Measurements from ENCODE around the gene TMPRSS6.

TMPRSS6 gene

GRCh38 chr22:37062702-37063381, 46.7 kb downstream of the TMPRSS6 start:
- no peak for DNase-seq

DNA sequence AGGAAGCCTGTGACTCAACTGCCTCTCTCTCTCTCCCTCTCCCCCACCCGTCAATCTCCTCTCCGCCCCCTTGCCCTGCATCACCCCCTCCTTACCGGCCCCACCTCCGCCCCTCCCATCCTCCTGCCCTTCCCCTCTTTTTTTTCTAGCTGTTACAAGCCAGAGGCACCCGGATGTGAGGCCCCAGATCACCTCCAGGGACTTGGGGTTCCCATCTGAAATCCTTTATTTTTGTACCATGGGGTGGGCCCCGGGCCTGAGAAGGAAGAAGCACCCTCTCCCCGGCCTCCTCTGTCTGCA, 47.2 kb downstream of the TMPRSS6 start:
- DNase-seq = no peak

DNA sequence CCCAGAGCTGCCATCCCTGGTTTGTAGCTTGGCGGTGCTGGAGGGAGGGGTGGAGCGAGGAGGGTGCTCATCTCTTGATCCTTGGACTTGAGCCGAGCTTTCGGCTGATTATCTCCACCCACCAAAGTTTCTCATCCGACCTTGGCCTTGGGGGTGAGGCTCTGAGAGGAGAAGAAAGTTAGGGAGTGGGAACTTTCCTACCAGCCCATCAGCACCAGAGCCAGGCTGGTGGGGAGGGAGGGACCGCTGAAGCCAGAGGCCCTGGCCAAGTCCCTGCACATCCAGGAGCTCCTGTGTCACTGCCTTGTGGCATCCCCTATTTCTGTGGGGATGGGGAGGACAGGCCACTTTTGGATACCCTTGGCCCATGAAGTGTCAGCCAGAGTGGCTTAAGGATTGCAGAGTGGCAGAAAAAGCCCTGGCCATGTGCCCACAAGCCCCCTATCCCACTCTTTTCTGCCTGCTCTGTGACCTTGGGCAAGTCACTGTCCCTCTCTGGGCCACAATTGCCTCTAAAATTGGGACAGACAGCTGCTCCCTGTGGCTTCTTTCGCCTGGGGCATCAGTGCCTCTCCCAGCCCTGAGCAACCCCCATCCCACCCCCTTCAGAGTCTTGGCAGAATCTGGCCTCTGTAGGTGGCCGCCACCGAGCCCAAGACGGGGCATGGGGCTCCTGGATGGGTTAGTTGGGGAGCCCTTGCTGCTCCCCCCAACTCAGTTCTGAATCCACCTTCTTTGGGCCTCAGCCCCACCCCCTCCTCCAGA, 47.7 kb downstream of the TMPRSS6 start:
- no peak for DNase-seq

DNA sequence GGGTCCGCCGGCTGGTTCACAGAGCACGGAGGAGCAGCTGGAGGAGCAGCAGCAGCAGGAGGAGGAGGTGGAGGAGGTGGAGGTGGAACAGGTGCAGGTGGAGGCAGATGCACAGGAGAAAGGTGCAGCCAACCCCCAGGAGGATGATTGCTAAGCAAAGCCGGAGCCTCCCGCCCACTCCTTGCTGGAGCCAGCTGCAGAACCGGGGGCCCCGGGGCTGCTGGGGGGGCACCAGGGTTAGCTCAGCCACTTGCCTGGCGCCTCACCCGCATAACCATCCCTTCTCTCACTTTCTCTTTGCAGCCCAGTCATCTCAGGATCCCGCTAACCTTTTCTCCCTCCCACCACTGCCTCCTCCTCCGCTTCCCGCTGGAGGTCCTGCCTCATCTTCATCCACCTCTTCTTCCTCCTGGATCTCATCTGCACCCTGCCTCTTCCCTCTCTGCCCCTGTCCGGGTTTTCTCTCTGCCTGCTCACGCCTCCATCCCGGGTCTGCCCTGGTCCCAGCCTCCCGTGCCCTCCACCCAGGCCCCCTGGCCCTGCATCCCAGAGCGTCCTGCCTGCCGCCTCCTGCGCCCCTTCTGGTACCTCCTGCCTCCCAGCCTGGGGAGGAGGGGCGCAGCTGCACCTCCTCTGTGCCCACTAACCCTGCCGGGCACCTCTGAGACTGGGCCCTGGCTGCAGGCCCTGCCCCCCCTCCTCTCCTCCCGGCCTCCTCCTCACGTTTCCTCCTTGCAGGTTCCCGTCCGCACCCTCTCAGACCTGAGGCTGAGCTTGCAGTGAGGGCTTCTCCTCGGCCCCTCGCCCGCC, 48.5 kb downstream of the TMPRSS6 start:
- DNase-seq = no peak

DNA sequence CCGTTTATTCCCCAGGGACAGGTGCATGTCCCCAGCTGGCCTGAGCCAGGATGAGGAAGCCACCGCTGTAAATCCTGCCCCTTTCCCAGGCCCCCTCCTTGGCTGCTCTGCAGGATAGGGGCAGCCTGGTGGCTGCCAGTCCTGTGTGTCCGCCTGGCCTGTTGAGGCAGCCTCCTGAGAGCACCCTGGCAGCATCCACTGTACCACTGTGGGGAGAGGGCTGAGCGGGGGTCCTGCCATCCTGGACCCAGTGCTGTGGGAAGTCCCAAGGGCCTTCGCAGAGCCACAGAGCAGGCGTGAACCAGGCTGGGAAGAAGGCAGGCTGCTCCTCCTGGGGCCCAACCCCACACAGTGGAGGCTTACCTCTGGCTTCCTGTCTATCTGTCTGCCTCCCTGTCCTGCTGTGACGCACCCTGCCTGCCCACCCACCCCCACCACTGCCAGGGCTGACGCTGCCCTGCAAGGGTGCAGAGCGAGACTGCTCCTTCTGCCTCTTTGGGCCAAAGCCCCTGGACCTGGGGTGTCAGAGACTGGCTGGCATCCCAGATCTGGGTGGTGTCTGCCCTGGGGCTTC, 49.5 kb downstream of the TMPRSS6 start:
- no peak for DNase-seq

DNA sequence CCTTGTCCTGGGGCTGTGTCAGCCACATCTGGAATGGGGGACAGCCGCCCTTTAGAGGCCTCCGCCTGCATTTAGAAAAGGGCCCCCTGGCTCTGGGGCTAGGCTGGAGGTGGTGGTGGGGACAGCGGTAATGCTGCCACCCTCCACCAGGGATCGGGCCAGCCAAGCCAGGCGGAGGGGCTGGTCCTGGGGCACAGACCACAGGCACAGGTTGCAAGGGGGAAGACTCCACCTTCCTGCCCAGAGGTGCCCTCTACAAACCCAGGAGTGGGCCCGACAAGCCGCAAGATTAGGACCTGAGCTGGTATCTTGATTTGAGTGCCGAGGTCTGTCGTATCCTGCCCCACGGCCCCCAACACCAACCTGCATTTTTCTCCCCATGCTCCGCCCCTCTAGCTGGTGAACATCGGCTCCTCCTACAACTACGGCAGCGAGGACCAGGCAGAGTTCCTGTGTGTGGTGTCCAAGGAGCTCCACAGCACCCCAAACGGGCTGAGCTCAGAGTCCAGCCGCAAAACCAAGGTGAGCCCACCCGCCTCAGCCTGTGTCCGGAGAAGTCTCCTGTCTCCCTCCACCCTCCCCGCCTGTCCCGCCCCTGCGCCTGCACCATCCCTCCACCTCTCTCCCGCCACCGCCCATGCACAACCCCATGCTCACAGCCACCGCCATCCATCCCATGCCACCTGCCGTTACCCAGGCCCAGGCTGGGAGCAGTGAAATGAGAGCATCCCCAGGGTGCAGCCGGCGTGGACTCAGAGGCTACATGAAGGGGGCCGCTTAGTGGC, 50.4 kb downstream of the TMPRSS6 start:
- DNase-seq = no peak

GRCh38 chr22:37057796-37058510, 51.6 kb downstream of the TMPRSS6 start:
- DNase-seq = no peak

DNA sequence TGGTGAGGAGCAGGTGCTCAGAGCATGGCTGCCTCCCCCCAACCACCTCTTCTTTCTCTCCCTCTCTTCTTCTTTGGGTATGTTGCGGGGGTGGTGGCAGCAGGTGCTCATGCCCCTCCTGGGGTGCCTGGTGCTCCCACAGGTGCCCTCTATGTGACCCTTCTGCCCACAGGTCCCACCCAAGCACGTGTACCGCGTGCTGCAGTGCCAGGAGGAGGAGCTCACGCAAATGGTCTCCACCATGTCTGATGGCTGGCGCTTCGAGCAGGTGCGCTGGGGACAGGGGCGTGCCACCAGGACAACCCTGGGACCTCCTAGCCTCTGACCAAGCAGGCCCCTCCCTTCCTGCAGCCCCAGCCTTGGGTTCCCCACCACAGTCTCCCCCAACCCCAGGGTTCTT, 52.3 kb downstream of the TMPRSS6 start:
- no peak for DNase-seq

GRCh38 chr22:37056246-37056645, 53.3 kb downstream of the TMPRSS6 start:
- no peak for DNase-seq

GRCh38 chr22:37054600-37055365, 54.7 kb downstream of the TMPRSS6 start:
- no peak for DNase-seq

GRCh38 chr22:37054056-37054395, 55.5 kb downstream of the TMPRSS6 start:
- DNase-seq = no peak

- DNase-seq = no peak
Observed at GRCh38 chr22:37053310-37054055, 56.0 kb downstream of the TMPRSS6 start.

DNA sequence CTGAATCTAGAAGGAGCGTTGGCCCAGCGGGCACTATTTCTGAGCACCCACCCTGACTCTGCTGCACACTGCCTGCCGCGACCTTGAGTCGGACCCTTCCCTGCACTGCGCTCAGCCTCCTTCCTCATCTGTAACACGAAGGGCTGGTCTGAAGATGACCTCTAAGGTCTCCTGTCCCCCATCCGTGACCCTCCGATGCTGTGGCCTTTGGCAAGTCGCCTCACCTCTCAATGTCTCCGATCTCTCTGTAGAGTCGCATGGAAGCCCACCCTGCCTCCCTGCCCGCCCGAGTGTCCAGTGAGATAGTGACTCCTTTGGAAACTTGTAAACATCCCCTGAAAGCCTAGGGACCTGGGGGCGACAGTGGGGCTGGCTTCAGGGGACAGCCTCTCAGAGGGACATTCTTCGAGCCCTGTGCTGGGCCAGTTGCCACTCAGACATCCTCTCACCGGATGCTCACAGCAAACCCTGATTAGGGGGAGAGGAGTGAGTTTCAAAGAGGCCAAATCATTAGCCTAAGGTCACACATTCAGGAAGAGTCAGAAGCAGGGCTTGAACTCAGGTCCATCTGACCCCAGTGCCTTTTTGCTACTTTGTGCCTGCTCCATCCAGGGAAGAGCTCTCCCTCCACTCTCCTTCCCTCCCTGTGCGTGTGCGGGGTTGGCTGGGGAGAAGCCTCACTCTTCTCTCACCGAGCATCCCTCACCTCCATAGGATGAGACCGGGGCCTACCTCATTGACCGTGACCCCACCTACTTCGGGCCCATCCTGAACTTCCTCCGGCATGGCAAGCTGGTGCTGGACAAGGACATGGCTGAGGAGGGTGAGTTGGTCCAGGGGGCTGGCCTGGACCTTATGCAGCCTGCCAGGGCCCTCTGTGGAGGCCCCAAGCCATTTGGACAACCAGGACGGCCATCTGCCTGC, 56.9 kb downstream of the TMPRSS6 start:
- DNase-seq = no peak

GRCh38 chr22:37051391-37052385, 57.8 kb downstream of the TMPRSS6 start, which contains the start of gene KCTD17:
Gene KCTD17 (plus strand): TSS chr22:37051742. CDS start chr22:37051761, 19 bp downstream.
- no peak for DNase-seq

GRCh38 chr22:37050913-37051312, 58.6 kb downstream of the TMPRSS6 start:
- DNase-seq = no peak

GRCh38 chr22:37049224-37049623, 60.3 kb downstream of the TMPRSS6 start:
- DNase-seq = no peak

- DNase-seq = no peak
Observed at GRCh38 chr22:37048133-37048532, 61.4 kb downstream of the TMPRSS6 start.

- DNase-seq = no peak
Observed at GRCh38 chr22:37047006-37047405, 62.5 kb downstream of the TMPRSS6 start.
